ENCODE measurements around the gene CPNE4. TPM values are rescaled to one million over a fixed set of nuclear protein-coding genes. Genes with fewer than 3 reads are reported as not detected.

The CPNE4 gene
- total RNA-seq, 1 experiment from 2014 or later: 1.9 TPM

DNA sequence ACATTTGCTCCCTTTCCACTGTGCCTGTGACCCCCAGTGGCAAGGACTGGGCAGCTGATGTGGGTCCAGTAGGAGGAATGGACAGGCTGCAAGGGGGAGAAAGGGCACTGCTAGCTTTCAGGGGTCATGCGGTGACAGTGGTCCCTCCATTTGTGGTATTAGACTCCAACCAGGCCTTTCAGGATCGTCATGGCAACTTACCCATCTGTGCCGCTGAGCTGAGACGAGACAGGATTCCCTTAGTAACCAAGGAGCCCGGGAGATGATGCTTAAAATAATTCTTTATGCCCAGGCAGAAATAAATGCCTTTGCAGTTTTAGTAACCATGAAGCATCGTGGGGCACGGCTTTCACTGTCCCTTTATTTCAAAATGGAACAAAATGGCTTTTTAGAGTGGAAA is 516.1 kb downstream of the CPNE4 start:
- TF ChIP-seq, protein P1, sequence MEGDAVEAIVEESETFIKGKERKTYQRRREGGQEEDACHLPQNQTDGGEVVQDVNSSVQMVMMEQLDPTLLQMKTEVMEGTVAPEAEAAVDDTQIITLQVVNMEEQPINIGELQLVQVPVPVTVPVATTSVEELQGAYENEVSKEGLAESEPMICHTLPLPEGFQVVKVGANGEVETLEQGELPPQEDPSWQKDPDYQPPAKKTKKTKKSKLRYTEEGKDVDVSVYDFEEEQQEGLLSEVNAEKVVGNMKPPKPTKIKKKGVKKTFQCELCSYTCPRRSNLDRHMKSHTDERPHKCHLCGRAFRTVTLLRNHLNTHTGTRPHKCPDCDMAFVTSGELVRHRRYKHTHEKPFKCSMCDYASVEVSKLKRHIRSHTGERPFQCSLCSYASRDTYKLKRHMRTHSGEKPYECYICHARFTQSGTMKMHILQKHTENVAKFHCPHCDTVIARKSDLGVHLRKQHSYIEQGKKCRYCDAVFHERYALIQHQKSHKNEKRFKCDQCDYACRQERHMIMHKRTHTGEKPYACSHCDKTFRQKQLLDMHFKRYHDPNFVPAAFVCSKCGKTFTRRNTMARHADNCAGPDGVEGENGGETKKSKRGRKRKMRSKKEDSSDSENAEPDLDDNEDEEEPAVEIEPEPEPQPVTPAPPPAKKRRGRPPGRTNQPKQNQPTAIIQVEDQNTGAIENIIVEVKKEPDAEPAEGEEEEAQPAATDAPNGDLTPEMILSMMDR (conservative IDR thresholded peaks at IDR 0.05): no peak
- Histone ChIP-seq H3K9ac (ENCODE audit: extremely low read depth, insufficient read length, low read length) (no peak overlapping the region), H3K27ac (ENCODE audit: insufficient read length, low read depth, low read length) (no peak overlapping the region), H3T11ph (ENCODE audit: low read length) (no peak overlapping the region), H3K9me3 (ENCODE audit: control insufficient read depth, low read depth, low read length) (no peaks in the 10 kb centered on the region), H3K23me2 (ENCODE audit: insufficient read length, low read depth, low read length, poor library complexity, severe bottlenecking) (no peaks in the 10 kb centered on the region), H4K5ac (ENCODE audit: insufficient read length, low read depth, low read length) (no peak overlapping the region), H3K27me3 (ENCODE audit: insufficient read depth, low read length) (no peaks in the 10 kb centered on the region), H2BK120ac (ENCODE audit: low read depth, low read length, poor library complexity, severe bottlenecking) (no peak overlapping the region), H3K18ac (ENCODE audit: insufficient read length, low read depth, low read length) (no peak overlapping the region), H2AFZ (ENCODE audit: low read length) (no peak overlapping the region), H3K56ac (ENCODE audit: insufficient read length, low read depth, low read length) (no peak overlapping the region), H3K4me2 (ENCODE audit: insufficient read depth, insufficient read length, low read length) (no peak overlapping the region), H3K4ac (ENCODE audit: low read depth, low read length) (no peak overlapping the region), H3K79me2 (ENCODE audit: insufficient read depth, low read length) (no peaks in the 10 kb centered on the region), H2AK5ac (ENCODE audit: insufficient read length, low read length) (no peak overlapping the region), H3K4me1 (ENCODE audit: insufficient read depth, low read length) (no peaks in the 10 kb centered on the region), H3K23ac (ENCODE audit: insufficient read length, low read depth, low read length) (no peak overlapping the region), H4K20me1 (ENCODE audit: control insufficient read depth, insufficient read depth, insufficient read length) (no peaks in the 10 kb centered on the region), H4K91ac (ENCODE audit: insufficient read length, low read depth, low read length) (no peak overlapping the region), H4K8ac (replicated peaks; ENCODE audit: insufficient read length, low read depth, low read length) (no peak overlapping the region), H2BK12ac (ENCODE audit: insufficient read length, low read depth, low read length) (no peak overlapping the region), H3K14ac (ENCODE audit: insufficient read depth, low read length) (no peak overlapping the region), H3K79me1 (ENCODE audit: insufficient read depth, low read depth, low read length, poor library complexity, severe bottlenecking) (no peaks in the 10 kb centered on the region), H2BK5ac (ENCODE audit: insufficient read length, low read length) (no peak overlapping the region), H2BK15ac (ENCODE audit: low read depth, low read length) (no peak overlapping the region), H2BK20ac (ENCODE audit: low read depth, low read length, poor library complexity, severe bottlenecking) (no peak overlapping the region)
- H3K9me3 Mint-ChIP-seq: peaks cover 0 to 10% of the 10 kb centered on the region in 2 experiments; a peak in 2 of 5 replicates
- no peaks in the 10 kb centered on the region for H3K4me1 Mint-ChIP-seq
- H3K4me3 Mint-ChIP-seq: no peak overlapping the region
- H3K27ac Mint-ChIP-seq: no peak overlapping the region
- H3K36me3 Mint-ChIP-seq (ENCODE audit: insufficient read depth in 1 of 3, low read depth in 3 of 3): no peaks in the 10 kb centered on the region; a peak in 1 of 7 replicates
- H3K27me3 Mint-ChIP-seq (ENCODE audit: low read depth): peaks cover 3% of the 10 kb centered on the region
- WGBS (ENCODE audit: extremely low coverage, insufficient read length, low lambda C conversion rate): no CpG with 5 or more reads among the region's 7 CpGs
- DNase-seq: no peak
